Progenitor cell of endocrine pancreas (in vitro differentiated cells): Measurements from ENCODE around the gene LMAN1. TPM values are rescaled to one million over a fixed set of nuclear protein-coding genes. Genes with fewer than 3 reads are reported as not detected.

ENCODE experiments used
- DNase-seq: peaks from one replicate; pipeline ENCODE4 v3.0.0; 2021; ENCODE audit warnings: low spot score; ENCODE audit not compliant: unreplicated experiment
- H3K27ac Mint-ChIP-seq: 2 replicates; pipeline ENCODE4 v1.8.0; 2021; ENCODE audit warnings: mild to moderate bottlenecking, moderate library complexity, mixed read lengths
- H3K27me3 Mint-ChIP-seq: 2 replicates; pipeline ENCODE4 v1.8.0; 2021; ENCODE audit warnings: mixed read lengths
- H3K36me3 Mint-ChIP-seq: 2 replicates; pipeline ENCODE4 v1.8.0; 2022; ENCODE audit warnings: mixed read lengths; ENCODE audit not compliant: insufficient read depth
- H3K4me1 Mint-ChIP-seq: 2 replicates; pipeline ENCODE4 v1.8.0; 2021; ENCODE audit warnings: low read depth, mixed read lengths
- H3K4me3 Mint-ChIP-seq: 2 replicates; pipeline ENCODE4 v1.8.0; 2021; ENCODE audit warnings: low read depth, mild to moderate bottlenecking, moderate library complexity, mixed read lengths
- H3K9me3 Mint-ChIP-seq: 2 replicates; pipeline ENCODE4 v1.8.0; 2021; ENCODE audit warnings: low read depth, mixed read lengths
- CTCF ChIP-seq: fragments of 200-600 bp; sonication (generic); IDR thresholded peaks from one replicate; pipeline ENCODE4 v1.5.0; 2021; ENCODE audit warnings: antibody characterized with exemption, mild to moderate bottlenecking; ENCODE audit not compliant: unreplicated experiment
- total RNA-seq: library from RNA; stranded (reverse); gene quantifications from 2 replicates; pipeline ENCODE4 v1.2.1, GENCODE V29; 2021

Gene LMAN1
- total RNA-seq, 1 donor from 2014 or later = 78.2 TPM

GRCh38 chr18:59298871-59299270 lies 60.2 kb downstream of the LMAN1 start:
- TF ChIP-seq CTCF = no peak
- H3K9me3 Mint-ChIP-seq = no peaks in the 10 kb centered on the region
- H3K27me3 Mint-ChIP-seq = peaks cover 53% of the 10 kb centered on the region
- DNase-seq = no peak
- H3K27ac Mint-ChIP-seq = no peak overlapping the region
- H3K36me3 Mint-ChIP-seq = no peaks in the 10 kb centered on the region
- H3K4me3 Mint-ChIP-seq = no peak overlapping the region
- no peaks in the 10 kb centered on the region for H3K4me1 Mint-ChIP-seq

- Mint-ChIP-seq H3K27ac (no peak overlapping the region), H3K27me3 (peaks cover 50% of the 10 kb centered on the region), H3K36me3 (no peaks in the 10 kb centered on the region), H3K4me1 (no peaks in the 10 kb centered on the region), H3K4me3 (no peak overlapping the region), H3K9me3 (no peaks in the 10 kb centered on the region)
- no peak for TF ChIP-seq CTCF
- no peak for DNase-seq
These were observed 65.7 kb downstream of the LMAN1 start for GRCh38 chr18:59293317-59293716.

GRCh38 chr18:59286341-59286740 lies 72.7 kb downstream of the LMAN1 start:
- DNase-seq = no peak

GRCh38 chr18:59282341-59282740 lies 76.7 kb downstream of the LMAN1 start:
- H3K27ac Mint-ChIP-seq = no peak overlapping the region
- H3K4me3 Mint-ChIP-seq = no peak overlapping the region
- H3K27me3 Mint-ChIP-seq = peaks cover 93% of the 10 kb centered on the region
- DNase-seq = no peak
- H3K9me3 Mint-ChIP-seq = no peaks in the 10 kb centered on the region
- H3K4me1 Mint-ChIP-seq = no peaks in the 10 kb centered on the region
- TF ChIP-seq CTCF = no peak
- no peaks in the 10 kb centered on the region for H3K36me3 Mint-ChIP-seq

More at GRCh38 chr18:59286341-59286740, 72.7 kb downstream of the LMAN1 start:
- peaks cover 65% of the 10 kb centered on the region for H3K27me3 Mint-ChIP-seq
- TF ChIP-seq CTCF = no peak
- H3K27ac Mint-ChIP-seq = no peak overlapping the region
- no peaks in the 10 kb centered on the region for H3K4me1 Mint-ChIP-seq
- no peaks in the 10 kb centered on the region for H3K9me3 Mint-ChIP-seq
- H3K4me3 Mint-ChIP-seq = no peak overlapping the region
- H3K36me3 Mint-ChIP-seq = no peaks in the 10 kb centered on the region

GRCh38 chr18:59279722-59280121 lies 79.3 kb downstream of the LMAN1 start:
- TF ChIP-seq CTCF = no peak
- H3K27me3 Mint-ChIP-seq = peaks cover 99% of the 10 kb centered on the region
- H3K4me1 Mint-ChIP-seq = no peaks in the 10 kb centered on the region
- no peak for DNase-seq
- no peaks in the 10 kb centered on the region for H3K36me3 Mint-ChIP-seq
- no peaks in the 10 kb centered on the region for H3K9me3 Mint-ChIP-seq
- no peak overlapping the region for H3K4me3 Mint-ChIP-seq
- H3K27ac Mint-ChIP-seq = no peak overlapping the region
